ENCODE measurements around the gene SMARCA4. TPM values are rescaled to one million over a fixed set of nuclear protein-coding genes. Genes with fewer than 3 reads are reported as not detected.
A peak's percentile ranks its signal among the peaks of the same experiment; 100 is the strongest.
"Not testable (repeated sequence)": the region's sequence is repeated elsewhere in the genome, so short reads cannot be mapped to it uniquely, and the experiment has no call there.

SMARCA4 gene
- total RNA-seq, 1 donor from 2014 or later: 513 TPM

GRCh38 chr19:11088506-11089253 lies 127.8 kb downstream of the SMARCA4 start:
- Mint-ChIP-seq H3K4me1 (ENCODE audit: low read depth, unreplicated experiment) (peaks cover 15% of the 10 kb centered on the region), H3K27me3 (ENCODE audit: unreplicated experiment) (peaks cover 8% of the 10 kb centered on the region), H3K27ac (ENCODE audit: unreplicated experiment) (peak overlapping the region; percentile 99), H3K36me3 (ENCODE audit: unreplicated experiment) (no peaks in the 10 kb centered on the region), H3K4me3 (ENCODE audit: unreplicated experiment) (peak overlapping the region; percentile 90), H3K9me3 (ENCODE audit: unreplicated experiment) (peaks cover 11% of the 10 kb centered on the region)
- TF ChIP-seq CTCF (IDR thresholded peaks at IDR 0.05; ENCODE audit: partially characterized antibody, unreplicated experiment): no peak
- DNase-seq: no peak

GRCh38 chr19:11089254-11090013 lies 128.6 kb downstream of the SMARCA4 start, which contains the start of gene LDLR:
TSS of gene LDLR (plus strand) at chr19:11089463. CDS start at chr19:11089549, 86 bp downstream.
- peak within 1 kb of the TSS; percentile 90 for H3K4me3 Mint-ChIP-seq (ENCODE audit: unreplicated experiment)
- peaks cover 9% of the 10 kb centered on the region for H3K9me3 Mint-ChIP-seq (ENCODE audit: unreplicated experiment)
- peaks cover 17% of the 10 kb centered on the region for H3K4me1 Mint-ChIP-seq (ENCODE audit: low read depth, unreplicated experiment)
- peak within 1 kb of the TSS; percentile 99 for H3K27ac Mint-ChIP-seq (ENCODE audit: unreplicated experiment)
- peaks cover 8% of the 10 kb centered on the region for H3K27me3 Mint-ChIP-seq (ENCODE audit: unreplicated experiment)
- TF ChIP-seq CTCF (IDR thresholded peaks at IDR 0.05; ENCODE audit: partially characterized antibody, unreplicated experiment): no peak
- H3K36me3 Mint-ChIP-seq (ENCODE audit: unreplicated experiment): no peaks in the 10 kb centered on the region
- DNase-seq: peak; percentile 85

- peak overlapping the region; percentile 99 for H3K27ac Mint-ChIP-seq (ENCODE audit: unreplicated experiment)
- H3K36me3 Mint-ChIP-seq (ENCODE audit: unreplicated experiment); H3K9me3 Mint-ChIP-seq (ENCODE audit: unreplicated experiment); H3K27me3 Mint-ChIP-seq (ENCODE audit: unreplicated experiment); DNase-seq: not testable (repeated sequence)
- H3K4me1 Mint-ChIP-seq (ENCODE audit: low read depth, unreplicated experiment): peaks cover 17% of the 10 kb centered on the region
- H3K4me3 Mint-ChIP-seq (ENCODE audit: unreplicated experiment): peak overlapping the region; percentile 90
Measured at GRCh38 chr19:11090014-11090263, 129.1 kb downstream of the SMARCA4 start.

- H3K9me3 Mint-ChIP-seq (ENCODE audit: unreplicated experiment): peaks cover 9% of the 10 kb centered on the region
- peaks cover 8% of the 10 kb centered on the region for H3K27me3 Mint-ChIP-seq (ENCODE audit: unreplicated experiment)
- TF ChIP-seq CTCF (IDR thresholded peaks at IDR 0.05; ENCODE audit: partially characterized antibody, unreplicated experiment): no peak
- H3K4me1 Mint-ChIP-seq (ENCODE audit: low read depth, unreplicated experiment): peaks cover 19% of the 10 kb centered on the region
- peak overlapping the region; percentile 95 for H3K4me3 Mint-ChIP-seq (ENCODE audit: unreplicated experiment)
- DNase-seq: peak; percentile 97
- no peaks in the 10 kb centered on the region for H3K36me3 Mint-ChIP-seq (ENCODE audit: unreplicated experiment)
- peak overlapping the region; percentile 99 for H3K27ac Mint-ChIP-seq (ENCODE audit: unreplicated experiment)
Measured at GRCh38 chr19:11090264-11090996, 129.6 kb downstream of the SMARCA4 start.

DNA sequence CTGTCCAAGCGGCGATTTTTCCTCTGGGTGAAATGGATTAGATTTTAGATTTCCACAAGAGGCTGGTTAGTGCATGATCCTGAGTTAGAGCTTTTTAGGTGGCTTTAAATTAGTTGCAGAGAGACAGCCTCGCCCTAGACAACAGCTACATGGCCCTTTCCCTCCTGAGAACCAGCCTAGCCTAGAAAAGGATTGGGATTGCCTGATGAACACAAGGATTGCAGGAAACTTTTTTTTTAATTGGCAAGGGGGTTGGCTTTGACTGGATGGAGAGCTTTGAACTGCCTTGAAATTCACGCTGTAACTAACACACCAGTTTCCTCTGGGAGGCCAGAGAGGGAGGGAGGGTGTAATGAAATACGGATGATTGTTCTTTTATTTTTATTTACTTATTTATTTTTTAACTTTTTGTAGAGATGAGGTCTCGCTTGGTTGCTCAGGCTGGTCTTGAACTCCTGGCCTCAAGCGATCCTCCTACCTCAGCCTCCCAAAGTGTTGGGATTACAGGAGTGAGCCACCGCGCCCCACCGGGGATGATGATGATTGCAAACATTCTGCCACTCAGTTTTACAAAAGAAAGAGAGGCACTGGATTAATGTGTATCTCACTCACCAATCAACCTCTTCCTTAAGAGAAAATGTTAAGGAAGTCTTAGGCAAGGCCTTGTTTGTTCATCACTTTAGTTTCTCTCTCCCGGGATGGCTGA lies 130.3 kb downstream of the SMARCA4 start:
- Mint-ChIP-seq H3K27me3 (ENCODE audit: unreplicated experiment) (peaks cover 8% of the 10 kb centered on the region), H3K4me1 (ENCODE audit: low read depth, unreplicated experiment) (peaks cover 19% of the 10 kb centered on the region), H3K27ac (ENCODE audit: unreplicated experiment) (peak overlapping the region; percentile 95), H3K36me3 (ENCODE audit: unreplicated experiment) (no peaks in the 10 kb centered on the region), H3K9me3 (ENCODE audit: unreplicated experiment) (peaks cover 9% of the 10 kb centered on the region), H3K4me3 (ENCODE audit: unreplicated experiment) (peak overlapping the region; percentile 95)
- TF ChIP-seq CTCF (IDR thresholded peaks at IDR 0.05; ENCODE audit: partially characterized antibody, unreplicated experiment): no peak
- DNase-seq: no peak

Measured in glutamatergic neuron (in vitro differentiated cells).